SK-N-SH (cell line): ENCODE data around the gene CTBP1. TPM values are rescaled to one million over a fixed set of nuclear protein-coding genes. Genes with fewer than 3 reads are reported as not detected.

ENCODE experiments used
- CTCF ChIA-PET: fragments of 300-600, 350-600 bp; formaldehyde crosslinking; extraction: SDS; loops from one replicate; lab custom pipeline; 2021; lab: Yijun Ruan, JAX
- POLR2A ChIA-PET: fragments of 350-600 bp; sonication (Branson Sonifier 250); formaldehyde crosslinking; extraction: SDS; loops from one replicate; lab custom pipeline; 2020; ENCODE audit warnings: antibody characterized with exemption, inconsistent platforms; lab: Yijun Ruan, JAX
- DNase-seq: peaks from one replicate; pipeline ENCODE4 v3.0.0; 2012
- H2AFZ ChIP-seq: fragments of 200-600 bp; sonication (generic); 2 replicates; pipeline ENCODE4 v1.8.1; 2016; ENCODE audit warnings: antibody characterized with exemption, mild to moderate bottlenecking, low read depth
- H3F3A ChIP-seq: fragments of 200-600 bp; sonication (generic); replicated peaks from 2 replicates; pipeline ENCODE3; 2016; ENCODE audit warnings: antibody characterized with exemption, mild to moderate bottlenecking; ENCODE audit not compliant: insufficient read depth
- H3K27ac ChIP-seq, 2 experiments: fragments of 200-500 bp in 1 of 2; fragments of 200-600 bp in 1 of 2; sonication (Bioruptor generic) in 1 of 2; sonication (generic), shearing (Covaris generic) in 1 of 2; 2 replicates each; pipeline versions ENCODE4 v1.5.1 to v1.6.1; 2014 to 2016; ENCODE audit warnings: low read depth in 2 of 2, inconsistent platforms in 1 of 2, low read length in 1 of 2, mild to moderate bottlenecking in 1 of 2, mixed read lengths in 1 of 2
- H3K27me3 ChIP-seq: fragments of 200-600 bp; sonication (generic), shearing (Covaris generic); 2 replicates; pipeline ENCODE4 v1.6.1; 2016; ENCODE audit warnings: mixed run types; ENCODE audit not compliant: insufficient read depth
- H3K36me3 ChIP-seq, 2 experiments: fragments of 200-500 bp in 1 of 2; fragments of 200-600 bp in 1 of 2; sonication (Bioruptor generic) in 1 of 2; sonication (generic) in 1 of 2; replicated peaks in 1 of 2; 2 replicates each; pipeline versions ENCODE3 to v1.5.1; 2014 to 2016; ENCODE audit warnings: low read length in 1 of 2, mild to moderate bottlenecking in 1 of 2; ENCODE audit not compliant: insufficient read depth in 2 of 2, control insufficient read depth in 1 of 2
- H3K4me1 ChIP-seq, 2 experiments: fragments of 200-500 bp in 1 of 2; fragments of 200-600 bp in 1 of 2; sonication (Bioruptor generic) in 1 of 2; sonication (generic), shearing (Covaris generic) in 1 of 2; 2 replicates each; pipeline versions ENCODE4 v1.5.1 to v1.6.1; 2014 to 2016; ENCODE audit warnings: low read depth in 1 of 2, low read length in 1 of 2, mixed run types in 1 of 2; ENCODE audit not compliant: insufficient read depth in 2 of 2, control insufficient read depth in 1 of 2
- H3K4me2 ChIP-seq: fragments of 200-600 bp; sonication (generic), shearing (Covaris generic); 2 replicates; pipeline ENCODE4 v1.6.1; 2017; ENCODE audit warnings: mixed run types
- H3K4me3 ChIP-seq, 2 experiments: fragments of 200-500 bp in 1 of 2; fragments of 200-600 bp in 1 of 2; sonication (Bioruptor generic) in 1 of 2; sonication (generic), shearing (Covaris generic) in 1 of 2; 2 replicates each; pipeline versions ENCODE4 v1.5.1 to v1.8.1; 2014 to 2016; ENCODE audit warnings: low read depth in 2 of 2, inconsistent platforms in 1 of 2, low read length in 1 of 2, mild to moderate bottlenecking in 1 of 2, mixed read lengths in 1 of 2, moderate library complexity in 1 of 2
- H3K79me2 ChIP-seq: fragments of 200-600 bp; sonication (generic); 2 replicates; pipeline ENCODE4 v1.8.1; 2017; ENCODE audit warnings: mild to moderate bottlenecking; ENCODE audit not compliant: insufficient read depth
- H3K9ac ChIP-seq: fragments of 200-600 bp; sonication (generic); 2 replicates; pipeline ENCODE4 v1.6.1; 2017; ENCODE audit warnings: mixed run types
- H3K9me2 ChIP-seq: fragments of 200-600 bp; sonication (generic); 2 replicates; pipeline ENCODE4 v1.6.1; 2017; ENCODE audit warnings: mixed run types
- H3K9me3 ChIP-seq: fragments of 200-600 bp; sonication (generic); 2 replicates; pipeline ENCODE4 v1.6.1; 2017; ENCODE audit warnings: mixed run types, mild to moderate bottlenecking, moderate library complexity
- H4K20me1 ChIP-seq: fragments of 200-600 bp; sonication (generic); 2 replicates; pipeline ENCODE4 v1.6.1; 2017; ENCODE audit warnings: mild to moderate bottlenecking, mixed run types; ENCODE audit not compliant: insufficient read depth
- CHD2 ChIP-seq: fragments of 150-350 bp; IDR thresholded peaks from 2 replicates; pipeline ENCODE4 v1.6.1; 2018; ENCODE audit warnings: low read length; ENCODE audit not compliant: partially characterized antibody
- GABPA ChIP-seq: IDR thresholded peaks from 2 replicates; pipeline ENCODE4 v1.4.0; 2012; ENCODE audit warnings: low read depth, mild to moderate bottlenecking
- NFIC ChIP-seq: IDR thresholded peaks from 2 replicates; pipeline ENCODE4 v1.4.0; 2012; ENCODE audit warnings: borderline replicate concordance
- NRF1 ChIP-seq: IDR thresholded peaks from 2 replicates; pipeline ENCODE4 v1.6.1; 2012; ENCODE audit warnings: low read depth, mild to moderate bottlenecking, low read length
- POLR2AphosphoS5 ChIP-seq: IDR thresholded peaks from 2 replicates; pipeline ENCODE4 v1.6.1; 2012; ENCODE audit warnings: low read depth, low read length
- SIN3A ChIP-seq: IDR thresholded peaks from 2 replicates; pipeline ENCODE4 v1.6.1; 2012; ENCODE audit warnings: low read depth, mild to moderate bottlenecking, low read length, moderate library complexity, borderline replicate concordance
- TAF1 ChIP-seq: IDR thresholded peaks from 2 replicates; pipeline ENCODE4 v1.6.1; 2012; ENCODE audit warnings: low read depth, mild to moderate bottlenecking, low read length, moderate library complexity, borderline replicate concordance
- TEAD4 ChIP-seq: IDR thresholded peaks from 2 replicates; pipeline ENCODE4 v1.4.0; 2012; ENCODE audit warnings: mild to moderate bottlenecking, borderline replicate concordance; ENCODE audit not compliant: insufficient read depth
- USF2 ChIP-seq: fragments of 150-350 bp; IDR thresholded peaks from 2 replicates; pipeline ENCODE4 v1.6.1; 2017; ENCODE audit warnings: antibody characterized with exemption, low read length, low read depth, borderline replicate concordance
- WGBS: methylation state at CpG from one replicate; pipeline ENCODE4 v1.1.6; 2017; ENCODE audit warnings: low lambda C conversion rate; 5-methylcytosine and 5-hydroxymethylcytosine counted together
- polyA plus RNA-seq, 3 experiments: library from polyadenylated mRNA; depleted of rRNA; stranded (reverse); fragments of >200 nt; gene quantifications; 2 replicates each; pipeline ENCODE4 v1.2.3, GENCODE V29; 2012

The CTBP1 gene
- polyA plus RNA-seq, 1 of the 3 experiments (the other 2 are of a cell fraction), result 183 TPM

DNA sequence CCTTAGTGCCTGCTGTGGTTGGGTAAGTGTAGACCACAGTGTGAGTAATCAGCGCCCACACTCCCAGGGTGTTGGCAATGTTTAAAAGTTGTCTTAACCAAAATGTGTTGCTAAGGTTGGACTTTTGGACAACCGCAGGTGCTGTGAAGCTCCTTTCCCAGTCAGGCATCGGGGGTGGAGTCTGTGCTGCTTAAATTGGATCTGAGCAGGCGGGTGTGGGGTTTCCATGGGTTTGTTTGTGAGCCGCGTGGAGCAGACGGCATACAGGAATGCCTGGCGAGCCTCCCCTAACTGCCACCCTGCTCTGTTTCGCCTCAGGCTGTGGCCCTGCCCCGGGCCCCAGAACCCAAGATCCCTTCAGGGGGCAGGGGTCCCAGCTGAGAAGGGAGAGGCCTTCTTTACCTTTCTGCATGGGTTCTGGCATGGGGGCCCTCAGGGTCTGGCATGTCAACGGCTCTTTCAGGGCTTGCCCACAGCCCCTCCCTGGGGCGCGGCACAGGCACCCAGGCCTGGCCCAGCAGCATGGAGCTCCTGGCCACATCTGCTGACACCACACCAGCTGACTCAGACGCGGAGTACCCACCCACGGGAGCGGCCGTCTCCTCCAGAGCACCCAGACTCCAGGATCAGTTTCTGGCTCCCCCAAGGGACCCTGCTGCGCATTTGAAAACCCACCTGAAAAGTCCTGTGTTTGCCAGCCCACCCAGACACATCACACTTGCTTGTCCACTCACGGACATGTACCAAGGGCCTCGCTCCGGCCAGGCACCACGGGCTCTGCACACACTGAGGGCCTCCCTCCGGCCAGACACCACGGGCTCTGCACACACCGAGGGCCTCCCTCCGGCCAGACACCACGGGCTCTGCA lies 71.4 kb downstream of the CTBP1 start:
- Histone ChIP-seq H3K4me1 (no peaks in the 10 kb centered on the region; a peak in 1 of 4 replicates), H2AFZ (no peak overlapping the region), H4K20me1 (no peaks in the 10 kb centered on the region), H3K27ac (no peak overlapping the region), H3K79me2 (no peaks in the 10 kb centered on the region), H3K4me2 (no peak overlapping the region), H3K27me3 (no peaks in the 10 kb centered on the region; the same call in 1 of the 2 replicates), H3K36me3 (peaks cover 0 to under 1% of the 10 kb centered on the region in 2 experiments), H3K9ac (no peak overlapping the region), H3K9me3 (peaks cover 10% of the 10 kb centered on the region; the same call in 1 of the 2 replicates), H3K4me3 (no peak overlapping the region), H3F3A (no peaks in the 10 kb centered on the region), H3K9me2 (no peaks in the 10 kb centered on the region)
- no peak for TF ChIP-seq USF2
- no peak for TF ChIP-seq GABPA
- no peak for TF ChIP-seq CHD2
- DNase-seq, result no peak
- 86% methylated on average over 9 of the region's 28 CpGs for WGBS
- ChIA-PET CTCF (interaction anchor here (1.0 to 4.7 kb wide), 2 partner anchors 10 to 47 kb away, joined by 3 to 23 read pairs; no protein-coding TSS in a partner anchor), POLR2A (no interaction called here)

- 80% methylated on average over 1 of the region's 1 CpG for WGBS
- H3K27ac ChIP-seq, result no peak overlapping the region
Observed at GRCh38 chr4:1176398-1177273, 72.3 kb downstream of the CTBP1 start.

More at GRCh38 chr4:1176398-1177273, 72.3 kb downstream of the CTBP1 start:
- H3K9ac ChIP-seq, result no peak overlapping the region
- no peak for DNase-seq
- TF ChIP-seq NFIC (no peak), SIN3A (no peak), POLR2AphosphoS5 (no peak), NRF1 (no peak), CHD2 (no peak), TEAD4 (no peak), TAF1 (no peak)
- H3K4me3 ChIP-seq, result no peak overlapping the region
- H3F3A ChIP-seq, result no peaks in the 10 kb centered on the region
- H2AFZ ChIP-seq, result no peak overlapping the region
- H3K79me2 ChIP-seq, result no peaks in the 10 kb centered on the region
- no peaks in the 10 kb centered on the region for H3K9me2 ChIP-seq
- H3K27me3 ChIP-seq, result peaks cover 8% of the 10 kb centered on the region
- no peak overlapping the region for H3K4me2 ChIP-seq
- 0 out of 2 replicates have a peak, but pooled peaks cover 5% of the 10 kb centered on the region for H3K9me3 ChIP-seq
- no peaks in the 10 kb centered on the region for H4K20me1 ChIP-seq
- peaks cover 0 to 2% of the 10 kb centered on the region in 2 experiments; a peak in 1 of 4 replicates for H3K4me1 ChIP-seq
- ChIA-PET POLR2A (no interaction called here), CTCF (interaction anchor here (1.5 kb wide), 1 partner anchor 11 kb away, joined by 6 read pairs; no protein-coding TSS in a partner anchor)
- H3K36me3 ChIP-seq, result no peaks in the 10 kb centered on the region
